OCI-LY3 (cell line): ENCODE data around the gene NRG3.

Experiments used
- H2AFZ ChIP-seq: fragments of 200-600, 300-600 bp; shearing (Covaris generic); 2 replicates; pipeline ENCODE4 v1.6.0; 2014; ENCODE audit warnings: antibody characterized with exemption, low read depth, low read length
- H3K27ac ChIP-seq: fragments of 200-600, 300-600 bp; sonication (generic); 2 replicates; pipeline ENCODE4 v1.5.1; 2014; ENCODE audit warnings: mild to moderate bottlenecking, low read length, moderate library complexity, mixed read lengths
- H3K27me3 ChIP-seq: fragments of 200-600, 300-600 bp; sonication (generic); 2 replicates; pipeline ENCODE4 v1.6.1; 2014; ENCODE audit warnings: low read depth, low read length, mixed read lengths
- H3K36me3 ChIP-seq: fragments of 200-600, 300-600 bp; sonication (generic); replicated peaks from 2 replicates; pipeline ENCODE3; 2014; ENCODE audit warnings: low read depth, low read length, mixed read lengths
- H3K4me1 ChIP-seq: fragments of 300-600, 200-600 bp; sonication (generic); 2 replicates; pipeline ENCODE4 v1.6.1; 2014; ENCODE audit warnings: low read length, mixed read lengths
- H3K4me2 ChIP-seq: fragments of 200-600, 300-600 bp; sonication (generic); 2 replicates; pipeline ENCODE4 v1.6.1; 2014; ENCODE audit warnings: low read length, mixed read lengths
- H3K4me3 ChIP-seq: fragments of 300-600, 200-600 bp; sonication (generic); 2 replicates; pipeline ENCODE4 v1.5.1; 2014; ENCODE audit warnings: antibody characterized with exemption, mild to moderate bottlenecking, low read length, moderate library complexity
- H3K79me2 ChIP-seq: fragments of 300-600, 200-600 bp; shearing (Covaris generic); 2 replicates; pipeline ENCODE4 v1.6.1; 2014; ENCODE audit warnings: mild to moderate bottlenecking, low read length, mixed read lengths
- H3K9ac ChIP-seq: fragments of 300-600, 200-600 bp; shearing (Covaris generic); 2 replicates; pipeline ENCODE4 v1.6.0; 2014; ENCODE audit warnings: mild to moderate bottlenecking, low read length, moderate library complexity
- H3K9me3 ChIP-seq: fragments of 200-600, 300-600 bp; shearing (Covaris generic); 2 replicates; pipeline ENCODE4 v1.6.1; 2014; ENCODE audit warnings: low read length, mixed read lengths; ENCODE audit not compliant: insufficient read depth
- H4K20me1 ChIP-seq: fragments of 200-600, 300-600 bp; sonication (generic); 2 replicates; pipeline ENCODE4 v1.6.1; 2016; ENCODE audit warnings: low read length, mixed read lengths; ENCODE audit not compliant: insufficient read depth
- CTCF ChIP-seq: fragments of 200-600, 300-600 bp; sonication (generic); IDR thresholded peaks from 2 replicates; pipeline ENCODE4 v1.5.1; 2014; ENCODE audit warnings: antibody characterized with exemption, low read length, low read depth
- EZH2phosphoT487 ChIP-seq: fragments of 200-600 bp; shearing (Covaris generic); IDR thresholded peaks from 2 replicates; pipeline ENCODE4 v1.6.1; 2018; ENCODE audit warnings: antibody characterized with exemption, mixed run types, low read depth

NRG3 gene

GRCh38 chr10:82564353-82565196 is 689.6 kb downstream of the NRG3 start:
- no peak for TF ChIP-seq CTCF
- TF ChIP-seq EZH2phosphoT487, result no peak

GRCh38 chr10:82565197-82565575 is 690.2 kb downstream of the NRG3 start:
- Histone ChIP-seq H3K9me3 (no peaks in the 10 kb centered on the region), H3K27me3 (no peaks in the 10 kb centered on the region), H3K4me3 (no peak overlapping the region), H3K4me2 (no peak overlapping the region), H4K20me1 (no peaks in the 10 kb centered on the region), H3K27ac (no peak overlapping the region), H3K36me3 (no peaks in the 10 kb centered on the region), H2AFZ (no peak overlapping the region), H3K9ac (no peak overlapping the region), H3K4me1 (no peaks in the 10 kb centered on the region), H3K79me2 (no peaks in the 10 kb centered on the region)
- TF ChIP-seq CTCF (no peak), EZH2phosphoT487 (no peak)

More at GRCh38 chr10:82564353-82565196, 689.6 kb downstream of the NRG3 start:
- Histone ChIP-seq H2AFZ (no peak overlapping the region), H3K9ac (no peak overlapping the region), H4K20me1 (no peaks in the 10 kb centered on the region), H3K4me1 (no peaks in the 10 kb centered on the region), H3K4me3 (no peak overlapping the region), H3K27me3 (no peaks in the 10 kb centered on the region), H3K27ac (no peak overlapping the region), H3K36me3 (no peaks in the 10 kb centered on the region), H3K9me3 (no peaks in the 10 kb centered on the region), H3K4me2 (no peak overlapping the region), H3K79me2 (no peaks in the 10 kb centered on the region)

- TF ChIP-seq CTCF (no peak), EZH2phosphoT487 (no peak)
- no peak overlapping the region for H2AFZ ChIP-seq
- no peaks in the 10 kb centered on the region for H3K4me1 ChIP-seq
- no peak overlapping the region for H3K4me3 ChIP-seq
- H3K4me2 ChIP-seq, result no peak overlapping the region
- no peaks in the 10 kb centered on the region for H3K36me3 ChIP-seq
- H3K27me3 ChIP-seq, result no peaks in the 10 kb centered on the region
- H3K27ac ChIP-seq, result no peak overlapping the region
- H4K20me1 ChIP-seq, result no peaks in the 10 kb centered on the region
- H3K9ac ChIP-seq, result no peak overlapping the region
- H3K79me2 ChIP-seq, result no peaks in the 10 kb centered on the region
- no peaks in the 10 kb centered on the region for H3K9me3 ChIP-seq
Measured at GRCh38 chr10:82572744-82573143, 697.8 kb downstream of the NRG3 start.

- no peak overlapping the region for H3K4me2 ChIP-seq
- TF ChIP-seq CTCF, result no peak
- TF ChIP-seq EZH2phosphoT487, result no peak
- H3K4me1 ChIP-seq, result no peaks in the 10 kb centered on the region
- no peaks in the 10 kb centered on the region for H4K20me1 ChIP-seq
- H3K27ac ChIP-seq, result no peak overlapping the region
- H3K9me3 ChIP-seq, result no peaks in the 10 kb centered on the region
- no peaks in the 10 kb centered on the region for H3K27me3 ChIP-seq
- no peaks in the 10 kb centered on the region for H3K79me2 ChIP-seq
- H2AFZ ChIP-seq, result no peak overlapping the region
- H3K36me3 ChIP-seq, result no peaks in the 10 kb centered on the region
- H3K9ac ChIP-seq, result no peak overlapping the region
- H3K4me3 ChIP-seq, result no peak overlapping the region
Measured at GRCh38 chr10:82574081-82574480, 699.1 kb downstream of the NRG3 start.
